ENCODE data around the gene ZNF133. TPM values are rescaled to one million over a fixed set of nuclear protein-coding genes. Genes with fewer than 3 reads are reported as not detected.

ZNF133 gene
- total and polyA plus RNA-seq, 2 donors (not counting 3 experiments of a cell fraction or from before 2014, with no cell fraction given): 11.1 to 13.8 TPM

DNA sequence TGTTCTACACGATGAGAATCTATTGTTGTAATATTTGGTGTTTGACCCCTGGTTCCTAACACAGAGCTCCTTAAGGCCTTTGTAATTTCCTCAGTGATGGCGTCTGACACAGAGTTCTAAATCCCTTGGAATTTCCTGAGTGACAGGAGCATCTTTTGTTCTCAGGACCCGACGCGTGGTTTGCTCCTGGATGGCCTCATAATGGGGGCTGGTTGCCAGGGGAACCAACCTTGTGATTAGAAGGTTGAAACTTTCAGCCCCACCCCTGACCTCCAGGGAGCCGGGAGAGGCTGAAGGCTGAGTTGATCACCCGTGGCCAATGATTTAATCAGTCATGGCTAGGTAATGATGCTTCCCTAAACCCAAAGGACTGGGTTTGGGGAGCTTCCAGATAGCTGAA, 20.5 kb upstream of the ZNF133 start:
- Histone ChIP-seq H3K9me1 (replicated peaks; ENCODE audit: control insufficient read depth, extremely low read depth, insufficient read depth, low read length) (no peaks in the 10 kb centered on the region), H3K9ac (replicated peaks; ENCODE audit: extremely low read depth, insufficient read depth, low read length) (no peak overlapping the region), H4K20me1 (replicated peaks; ENCODE audit: control insufficient read depth, extremely low read depth, insufficient read depth, low read length) (no peaks in the 10 kb centered on the region), H3K4me2 (ENCODE audit: insufficient read depth, low read length) (no peak overlapping the region), H3K27me3 (ENCODE audit: control insufficient read depth in 2 of 2, insufficient read depth in 2 of 2, low read length in 2 of 2) (peaks cover 2% of the 10 kb centered on the region in 2 experiments), H2AFZ (ENCODE audit: low read depth, low read length) (peak overlapping the region; percentile 14), H3K36me3 (ENCODE audit: control insufficient read depth in 2 of 2, extremely low read depth in 1 of 2, insufficient read depth in 2 of 2, low read length in 2 of 2) (no peaks in the 10 kb centered on the region), H3K4me1 (ENCODE audit: control insufficient read depth, extremely low read depth, insufficient read depth, low read length) (no peaks in the 10 kb centered on the region), H3K4me3 (replicated peaks in 1 of 3; ENCODE audit: insufficient read depth in 1 of 3, low read depth in 1 of 3, low read length in 3 of 3) (no peak overlapping the region), H3K9me3 (replicated peaks; ENCODE audit: control insufficient read depth, insufficient read depth, low read length) (no peaks in the 10 kb centered on the region), H3K27ac (ENCODE audit: insufficient read depth, low read depth, low read length) (no peak overlapping the region), H3K79me2 (ENCODE audit: control insufficient read depth, insufficient read depth, low read length) (no peaks in the 10 kb centered on the region)
- CTCF ChIA-PET: no interaction called here
- no peak for FAIRE-seq
- POLR2A ChIA-PET: no interaction called here
- TF ChIP-seq POLR2AphosphoS5 (IDR thresholded peaks at IDR 0.05; ENCODE audit: insufficient read depth, low read depth, low read length) (no peak), GATA2 (IDR thresholded peaks at IDR 0.05; ENCODE audit: insufficient read depth, insufficient read length, low read depth, low read length) (no peak), FOS (IDR thresholded peaks at IDR 0.05; ENCODE audit: borderline replicate concordance, insufficient read depth, low read length) (no peak), JUN (IDR thresholded peaks at IDR 0.05; ENCODE audit: borderline replicate concordance, insufficient read depth, insufficient read length, low read depth) (no peak)
- dilution Hi-C loops (cut with MboI; ENCODE audit: extremely low pct_ligation_motif_present, low sequenced_read_pairs): no loop called here
- DNase-seq (ENCODE audit: low read depth, low spot score): peak; percentile 7
- BruUV-seq (replicated peaks): no TSS peak
- intact Hi-C loops (cut with micrococcal nuclease): no loop called here

DNA sequence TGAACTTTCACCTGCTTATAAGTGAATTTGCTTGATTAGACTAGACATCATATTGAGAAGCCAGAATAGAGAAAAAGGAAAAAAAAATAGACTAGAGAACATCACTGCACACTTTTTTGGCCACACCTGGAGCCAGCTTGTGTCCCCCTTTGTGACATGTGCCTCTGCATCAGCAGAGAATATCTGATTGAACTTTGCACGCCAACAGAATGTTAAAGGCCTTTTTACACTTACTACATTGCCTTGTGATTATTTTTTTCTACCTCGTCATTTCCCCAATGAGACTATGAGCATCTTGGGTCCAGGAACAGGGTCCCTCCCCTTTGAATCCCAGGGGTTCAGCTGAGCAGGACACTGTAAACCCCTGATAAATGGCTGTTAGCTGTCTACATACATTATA, 17.2 kb upstream of the ZNF133 start:
- no TSS peak for BruUV-seq (replicated peaks)
- TF ChIP-seq, protein P1, sequence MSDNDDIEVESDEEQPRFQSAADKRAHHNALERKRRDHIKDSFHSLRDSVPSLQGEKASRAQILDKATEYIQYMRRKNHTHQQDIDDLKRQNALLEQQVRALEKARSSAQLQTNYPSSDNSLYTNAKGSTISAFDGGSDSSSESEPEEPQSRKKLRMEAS (IDR thresholded peaks at IDR 0.05; ENCODE audit: insufficient read depth, insufficient read length): no peak
- no peak for TF ChIP-seq JUN (IDR thresholded peaks at IDR 0.05; ENCODE audit: borderline replicate concordance, insufficient read depth, insufficient read length, low read depth)
- TF ChIP-seq, protein P2, sequence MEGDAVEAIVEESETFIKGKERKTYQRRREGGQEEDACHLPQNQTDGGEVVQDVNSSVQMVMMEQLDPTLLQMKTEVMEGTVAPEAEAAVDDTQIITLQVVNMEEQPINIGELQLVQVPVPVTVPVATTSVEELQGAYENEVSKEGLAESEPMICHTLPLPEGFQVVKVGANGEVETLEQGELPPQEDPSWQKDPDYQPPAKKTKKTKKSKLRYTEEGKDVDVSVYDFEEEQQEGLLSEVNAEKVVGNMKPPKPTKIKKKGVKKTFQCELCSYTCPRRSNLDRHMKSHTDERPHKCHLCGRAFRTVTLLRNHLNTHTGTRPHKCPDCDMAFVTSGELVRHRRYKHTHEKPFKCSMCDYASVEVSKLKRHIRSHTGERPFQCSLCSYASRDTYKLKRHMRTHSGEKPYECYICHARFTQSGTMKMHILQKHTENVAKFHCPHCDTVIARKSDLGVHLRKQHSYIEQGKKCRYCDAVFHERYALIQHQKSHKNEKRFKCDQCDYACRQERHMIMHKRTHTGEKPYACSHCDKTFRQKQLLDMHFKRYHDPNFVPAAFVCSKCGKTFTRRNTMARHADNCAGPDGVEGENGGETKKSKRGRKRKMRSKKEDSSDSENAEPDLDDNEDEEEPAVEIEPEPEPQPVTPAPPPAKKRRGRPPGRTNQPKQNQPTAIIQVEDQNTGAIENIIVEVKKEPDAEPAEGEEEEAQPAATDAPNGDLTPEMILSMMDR (IDR thresholded peaks at IDR 0.05; ENCODE audit: extremely low read depth in 1 of 2, insufficient read depth in 1 of 2, low read depth in 1 of 2, low read length in 2 of 2): no peak
- no peak for TF ChIP-seq MYC (IDR thresholded peaks at IDR 0.05; ENCODE audit: low read depth, low read length)
- no peak for TF ChIP-seq FOS (IDR thresholded peaks at IDR 0.05; ENCODE audit: borderline replicate concordance, insufficient read depth, low read length)
- no peak for TF ChIP-seq GATA2 (IDR thresholded peaks at IDR 0.05; ENCODE audit: insufficient read depth, insufficient read length, low read depth, low read length)
- no peak for TF ChIP-seq POLR2AphosphoS5 (IDR thresholded peaks at IDR 0.05; ENCODE audit: insufficient read depth, low read depth, low read length)
- no peak for TF ChIP-seq POLR2A (IDR thresholded peaks at IDR 0.05; ENCODE audit: low read depth, low read length)
- TF ChIP-seq EZH2 (IDR thresholded peaks at IDR 0.05; ENCODE audit: borderline replicate concordance, low read depth, low read length, severe bottlenecking): no peak
- intact Hi-C loops (cut with micrococcal nuclease) (no loop called here), dilution Hi-C loops (cut with MboI; ENCODE audit: extremely low pct_ligation_motif_present, low sequenced_read_pairs) (no loop called here)
- DNase-seq (ENCODE audit: low read depth, low spot score) (no peak), FAIRE-seq (no peak)
- Histone ChIP-seq H3K9me1 (replicated peaks; ENCODE audit: control insufficient read depth, extremely low read depth, insufficient read depth, low read length) (no peaks in the 10 kb centered on the region), H3K4me1 (ENCODE audit: control insufficient read depth, extremely low read depth, insufficient read depth, low read length) (no peaks in the 10 kb centered on the region), H4K20me1 (replicated peaks; ENCODE audit: control insufficient read depth, extremely low read depth, insufficient read depth, low read length) (no peaks in the 10 kb centered on the region), H3K9ac (replicated peaks; ENCODE audit: extremely low read depth, insufficient read depth, low read length) (no peak overlapping the region), H2AFZ (ENCODE audit: low read depth, low read length) (no peak overlapping the region), H3K4me2 (ENCODE audit: insufficient read depth, low read length) (no peak overlapping the region), H3K27me3 (ENCODE audit: control insufficient read depth in 2 of 2, insufficient read depth in 2 of 2, low read length in 2 of 2) (peaks cover 6 to 11% of the 10 kb centered on the region in 2 experiments), H3K4me3 (replicated peaks in 1 of 3; ENCODE audit: insufficient read depth in 1 of 3, low read depth in 1 of 3, low read length in 3 of 3) (no peak overlapping the region), H3K79me2 (ENCODE audit: control insufficient read depth, insufficient read depth, low read length) (no peaks in the 10 kb centered on the region), H3K27ac (ENCODE audit: insufficient read depth, low read depth, low read length) (no peak overlapping the region), H3K36me3 (ENCODE audit: control insufficient read depth in 2 of 2, extremely low read depth in 1 of 2, insufficient read depth in 2 of 2, low read length in 2 of 2) (no peaks in the 10 kb centered on the region), H3K9me3 (replicated peaks; ENCODE audit: control insufficient read depth, insufficient read depth, low read length) (no peaks in the 10 kb centered on the region)
- POLR2A ChIA-PET: no interaction called here
- CTCF ChIA-PET: no interaction called here

All from endothelial cell of umbilical vein (primary cell).